Activated T-cell treated with anti-CD3 and anti-CD28 coated beads, Interleukin-2, amount 50 U/mL, for 4 hours (primary cell): Measurements from ENCODE around the gene OXSM. TPM values are rescaled to one million over a fixed set of nuclear protein-coding genes. Genes with fewer than 3 reads are reported as not detected.

Experiments used
- ATAC-seq, 2 donors: fragments of 200-7000 bp; cut with Tn5 transposase; one replicate each; pipeline ENCODE4 v1.10.0; 2021
- DNase-seq: peaks from one replicate; pipeline ENCODE4 v3.0.0-alpha.2; 2020
- H3K27me3 Mint-ChIP-seq: one replicate; pipeline ENCODE4 v1.8.0; 2021; ENCODE audit warnings: low read depth, mixed read lengths
- H3K36me3 Mint-ChIP-seq: one replicate; pipeline ENCODE4 v1.8.0; 2022; ENCODE audit warnings: mixed read lengths; ENCODE audit not compliant: insufficient read depth
- H3K4me1 Mint-ChIP-seq: one replicate; pipeline ENCODE4 v1.8.0; 2021; ENCODE audit warnings: low read depth, mixed read lengths
- H3K4me3 Mint-ChIP-seq: one replicate; pipeline ENCODE4 v1.8.0; 2021; ENCODE audit warnings: mild to moderate bottlenecking, moderate library complexity, mixed read lengths
- H3K9me3 Mint-ChIP-seq: one replicate; pipeline ENCODE4 v1.8.0; 2021; ENCODE audit warnings: mixed read lengths
- total RNA-seq, 3 donors: library from RNA; stranded (reverse); gene quantifications; one replicate each; pipeline ENCODE4 v1.2.1, GENCODE V29; 2021

Gene OXSM
- total RNA-seq, result 10 to 100 TPM; 11.4 to 12.0 (median 11.6) TPM

- peak within 1 kb of the TSS; percentile 90 for H3K4me3 Mint-ChIP-seq
- H3K9me3 Mint-ChIP-seq, result no peaks in the 10 kb centered on the region
- DNase-seq, result peak; percentile 91
- H3K36me3 Mint-ChIP-seq, result peaks cover 6% of the 10 kb centered on the region
- peaks cover 35% of the 10 kb centered on the region for H3K4me1 Mint-ChIP-seq
- H3K27me3 Mint-ChIP-seq, result no peaks in the 10 kb centered on the region
- ATAC-seq, result peak; percentile 92 to 96
Observed at GRCh38 chr3:25789596-25790556, at the start of gene OXSM. Gene OXSM, plus strand, starts transcription at chr3:25790090. Its CDS starts 931 bp downstream, at chr3:25791021.

GRCh38 chr3:25744470-25744869 is 45.4 kb upstream of the OXSM start:
- Mint-ChIP-seq H3K9me3 (peaks cover 7% of the 10 kb centered on the region), H3K4me1 (peaks cover 5% of the 10 kb centered on the region), H3K4me3 (no peak overlapping the region), H3K36me3 (peaks cover 66% of the 10 kb centered on the region), H3K27me3 (no peaks in the 10 kb centered on the region)
- DNase-seq (no peak), ATAC-seq (no peak)

- Mint-ChIP-seq H3K9me3 (peaks cover 7% of the 10 kb centered on the region), H3K4me3 (no peak overlapping the region), H3K27me3 (no peaks in the 10 kb centered on the region), H3K4me1 (peaks cover 3% of the 10 kb centered on the region), H3K36me3 (peaks cover 76% of the 10 kb centered on the region)
- ATAC-seq, result no peak
- DNase-seq, result no peak
Observed at GRCh38 chr3:25747033-25747432, 42.9 kb upstream of the OXSM start.

GRCh38 chr3:25748189-25748588 is 41.7 kb upstream of the OXSM start:
- H3K36me3 Mint-ChIP-seq, result peaks cover 76% of the 10 kb centered on the region
- no peak for DNase-seq
- H3K27me3 Mint-ChIP-seq, result no peaks in the 10 kb centered on the region
- H3K4me1 Mint-ChIP-seq, result peaks cover 3% of the 10 kb centered on the region
- H3K9me3 Mint-ChIP-seq, result peaks cover 7% of the 10 kb centered on the region
- H3K4me3 Mint-ChIP-seq, result no peak overlapping the region
- ATAC-seq, result no peak

- Mint-ChIP-seq H3K27me3 (no peaks in the 10 kb centered on the region), H3K4me3 (no peak overlapping the region), H3K9me3 (peaks cover 7% of the 10 kb centered on the region), H3K4me1 (peaks cover under 1% of the 10 kb centered on the region), H3K36me3 (peaks cover 74% of the 10 kb centered on the region)
- ATAC-seq, result no peak
- DNase-seq, result no peak
Observed at GRCh38 chr3:25749031-25749581, 40.8 kb upstream of the OXSM start.

- H3K36me3 Mint-ChIP-seq, result peaks cover 66% of the 10 kb centered on the region
- H3K4me3 Mint-ChIP-seq, result no peak overlapping the region
- peaks cover 12% of the 10 kb centered on the region for H3K4me1 Mint-ChIP-seq
- H3K27me3 Mint-ChIP-seq, result no peaks in the 10 kb centered on the region
- H3K9me3 Mint-ChIP-seq, result no peaks in the 10 kb centered on the region
- DNase-seq (no peak), ATAC-seq (no peak)
Observed at GRCh38 chr3:25751048-25751447, 38.8 kb upstream of the OXSM start.

- H3K27me3 Mint-ChIP-seq, result no peaks in the 10 kb centered on the region
- peaks cover 64% of the 10 kb centered on the region for H3K36me3 Mint-ChIP-seq
- no peaks in the 10 kb centered on the region for H3K9me3 Mint-ChIP-seq
- no peak for ATAC-seq
- H3K4me3 Mint-ChIP-seq, result no peak overlapping the region
- no peak for DNase-seq
- peaks cover 12% of the 10 kb centered on the region for H3K4me1 Mint-ChIP-seq
Observed at GRCh38 chr3:25751725-25752124, 38.2 kb upstream of the OXSM start.

GRCh38 chr3:25768851-25769250 is 21.0 kb upstream of the OXSM start:
- no peaks in the 10 kb centered on the region for H3K27me3 Mint-ChIP-seq
- DNase-seq, result no peak
- peaks cover 26% of the 10 kb centered on the region for H3K36me3 Mint-ChIP-seq
- no peak overlapping the region for H3K4me3 Mint-ChIP-seq
- H3K9me3 Mint-ChIP-seq, result peaks cover 4% of the 10 kb centered on the region
- peak in 1 of 2 donors; percentile 43 for ATAC-seq
- peaks cover 30% of the 10 kb centered on the region for H3K4me1 Mint-ChIP-seq

GRCh38 chr3:25775936-25776335 is 14.0 kb upstream of the OXSM start:
- H3K27me3 Mint-ChIP-seq, result no peaks in the 10 kb centered on the region
- no peak for ATAC-seq
- peaks cover 2% of the 10 kb centered on the region for H3K9me3 Mint-ChIP-seq
- peaks cover 34% of the 10 kb centered on the region for H3K4me1 Mint-ChIP-seq
- H3K4me3 Mint-ChIP-seq, result no peak overlapping the region
- no peak for DNase-seq
- H3K36me3 Mint-ChIP-seq, result peaks cover 45% of the 10 kb centered on the region

- no peak overlapping the region for H3K4me3 Mint-ChIP-seq
- peaks cover 21% of the 10 kb centered on the region for H3K36me3 Mint-ChIP-seq
- peaks cover 53% of the 10 kb centered on the region for H3K4me1 Mint-ChIP-seq
- DNase-seq (no peak), ATAC-seq (no peak)
- no peaks in the 10 kb centered on the region for H3K27me3 Mint-ChIP-seq
- H3K9me3 Mint-ChIP-seq, result no peaks in the 10 kb centered on the region
Observed at GRCh38 chr3:25780618-25781017, 9.3 kb upstream of the OXSM start.

- Mint-ChIP-seq H3K27me3 (no peaks in the 10 kb centered on the region), H3K4me3 (peak overlapping the region; percentile 87), H3K36me3 (peaks cover 19% of the 10 kb centered on the region), H3K9me3 (no peaks in the 10 kb centered on the region), H3K4me1 (peaks cover 51% of the 10 kb centered on the region)
- ATAC-seq (no peak), DNase-seq (no peak)
Observed at GRCh38 chr3:25781145-25781757, 8.6 kb upstream of the OXSM start.

GRCh38 chr3:25781758-25782594 is 7.9 kb upstream of the OXSM start:
- peaks cover 12% of the 10 kb centered on the region for H3K36me3 Mint-ChIP-seq
- no peaks in the 10 kb centered on the region for H3K9me3 Mint-ChIP-seq
- H3K27me3 Mint-ChIP-seq, result no peaks in the 10 kb centered on the region
- peaks cover 45% of the 10 kb centered on the region for H3K4me1 Mint-ChIP-seq
- no peak for DNase-seq
- H3K4me3 Mint-ChIP-seq, result peak overlapping the region; percentile 87
- no peak for ATAC-seq

- ATAC-seq (no peak), DNase-seq (no peak)
- Mint-ChIP-seq H3K9me3 (no peaks in the 10 kb centered on the region), H3K4me3 (peak overlapping the region; percentile 87), H3K36me3 (peaks cover 8% of the 10 kb centered on the region), H3K4me1 (peaks cover 42% of the 10 kb centered on the region), H3K27me3 (no peaks in the 10 kb centered on the region)
Observed at GRCh38 chr3:25782636-25782937, 7.3 kb upstream of the OXSM start.
